ENCODE data around the gene MYL11. TPM values are rescaled to one million over a fixed set of nuclear protein-coding genes. Genes with fewer than 3 reads are reported as not detected.

MYL11 gene
- total RNA-seq, 1 donor from 2014 or later = not detected

- ATAC-seq (ENCODE audit: poor library complexity) = no peak
- no peak for DNase-seq
- intact Hi-C loops (cut with DNase I) = no loop called here
Observed at GRCh38 chr16:30367349-30368009, 7.1 kb upstream of the MYL11 start.

- DNase-seq (no peak), ATAC-seq (ENCODE audit: poor library complexity) (no peak)
- intact Hi-C loops (cut with DNase I) = no loop called here
Observed at GRCh38 chr16:30368122-30368791, 6.3 kb upstream of the MYL11 start.

- no peak for DNase-seq
Observed at GRCh38 chr16:30368792-30369090, 5.9 kb upstream of the MYL11 start.

GRCh38 chr16:30369091-30369937 is 5.3 kb upstream of the MYL11 start:
- no peak for DNase-seq
- intact Hi-C loops (cut with DNase I) = no loop called here
- no peak for ATAC-seq (ENCODE audit: poor library complexity)

More at GRCh38 chr16:30368792-30369090, 5.9 kb upstream of the MYL11 start:
- intact Hi-C loops (cut with DNase I) = no loop called here
- ATAC-seq (ENCODE audit: poor library complexity) = no peak

- DNase-seq (no peak), ATAC-seq (ENCODE audit: poor library complexity) (no peak)
- intact Hi-C loops (cut with DNase I) = no loop called here
Observed at GRCh38 chr16:30369938-30370455, 4.6 kb upstream of the MYL11 start.

- peak; percentile 88 for ATAC-seq (ENCODE audit: poor library complexity)
- peak; percentile 97 for DNase-seq
- intact Hi-C loops (cut with DNase I) = no loop called here
Observed at GRCh38 chr16:30370456-30371247, 4.0 kb upstream of the MYL11 start, which contains the start of gene TBC1D10B. Gene TBC1D10B, minus strand, starts transcription at chr16:30370494. Its CDS starts 311 bp downstream, at chr16:30370183.

GRCh38 chr16:30371248-30371816 is 3.3 kb upstream of the MYL11 start:
- ATAC-seq (ENCODE audit: poor library complexity) = no peak
- intact Hi-C loops (cut with DNase I) = no loop called here
- DNase-seq = no peak

GRCh38 chr16:30372038-30372712 is 2.4 kb upstream of the MYL11 start:
- ATAC-seq (ENCODE audit: poor library complexity) = no peak
- intact Hi-C loops (cut with DNase I) = no loop called here
- no peak for DNase-seq

GRCh38 chr16:30372725-30373124 is 1.9 kb upstream of the MYL11 start:
- ATAC-seq (ENCODE audit: poor library complexity) (no peak), DNase-seq (no peak)
- intact Hi-C loops (cut with DNase I) = no loop called here

GRCh38 chr16:30375864-30376263 is 1.3 kb downstream of the MYL11 start:
- intact Hi-C loops (cut with DNase I) = no loop called here
- no peak for ATAC-seq (ENCODE audit: poor library complexity)
- DNase-seq = no peak

- no peak for DNase-seq
- no peak for ATAC-seq (ENCODE audit: poor library complexity)
- intact Hi-C loops (cut with DNase I) = no loop called here
Observed at GRCh38 chr16:30376461-30376902, 1.9 kb downstream of the MYL11 start.

- DNase-seq (no peak), ATAC-seq (ENCODE audit: poor library complexity) (no peak)
- intact Hi-C loops (cut with DNase I) = no loop called here
Observed at GRCh38 chr16:30377050-30377811, 2.6 kb downstream of the MYL11 start.

- ATAC-seq (ENCODE audit: poor library complexity) (peak; percentile 84), DNase-seq (peak; percentile 99)
- intact Hi-C loops (cut with DNase I) = no loop called here
Observed at GRCh38 chr16:30377812-30378235, 3.2 kb downstream of the MYL11 start.

GRCh38 chr16:30378236-30379157 is 3.9 kb downstream of the MYL11 start:
- DNase-seq (peak; percentile 99), ATAC-seq (ENCODE audit: poor library complexity) (peak; percentile 97)
- intact Hi-C loops (cut with DNase I) = no loop called here

- ATAC-seq (ENCODE audit: poor library complexity) = no peak
- intact Hi-C loops (cut with DNase I) = no loop called here
- DNase-seq = no peak
Observed at GRCh38 chr16:30379158-30379783, 4.7 kb downstream of the MYL11 start.
